ENCODE results near the gene ADORA2A. TPM values are rescaled to one million over a fixed set of nuclear protein-coding genes. Genes with fewer than 3 reads are reported as not detected.

Gene ADORA2A
- total and polyA plus RNA-seq, 2 donors (not counting 1 experiment from before 2014, with no cell fraction given) = 0.78 to 1.5 TPM

DNA sequence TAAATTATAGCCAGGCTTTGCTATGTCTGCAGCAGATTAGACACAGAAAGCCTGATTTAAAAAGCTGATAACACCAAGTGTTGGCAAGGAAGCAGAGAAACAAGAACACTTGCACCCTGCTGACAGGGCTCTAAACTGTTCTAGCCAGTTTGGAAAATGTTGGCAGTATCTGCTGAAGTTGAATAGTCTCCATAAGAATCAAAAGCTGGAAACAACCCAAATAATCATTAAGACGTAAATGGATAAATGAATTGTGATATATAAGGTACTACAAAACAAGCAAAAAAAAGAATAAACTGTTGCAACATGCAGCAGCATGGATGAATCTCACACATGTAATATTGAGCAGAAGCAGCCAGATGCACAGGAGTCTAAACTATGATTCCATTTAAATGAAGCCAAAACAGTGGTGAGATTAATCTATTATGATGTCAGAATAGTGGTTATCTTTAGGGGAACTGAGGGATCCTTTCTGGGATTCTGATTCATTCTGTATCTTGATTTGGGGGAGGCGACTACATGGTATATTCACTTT, 40.4 kb upstream of the ADORA2A start:
- Histone ChIP-seq H3K9me3 (ENCODE audit: control insufficient read depth, insufficient read depth, low read depth, low read length) (no peaks in the 10 kb centered on the region), H3K4me2 (ENCODE audit: extremely low read depth, insufficient read depth, low read length) (no peak overlapping the region), H3K4me1 (ENCODE audit: control insufficient read depth, extremely low read depth, insufficient read depth, low read length) (peaks cover 6% of the 10 kb centered on the region), H3K27ac (ENCODE audit: insufficient read depth, low read length) (no peak overlapping the region), H4K20me1 (ENCODE audit: control insufficient read depth, extremely low read depth, insufficient read depth, low read length) (no peaks in the 10 kb centered on the region), H3K4me3 (replicated peaks in 1 of 4; ENCODE audit: control extremely low read depth in 1 of 4, insufficient read depth in 1 of 4, low read depth in 3 of 4, low read length in 4 of 4) (no peak overlapping the region), H2AFZ (ENCODE audit: low read length) (no peak overlapping the region), H3K9ac (ENCODE audit: insufficient read depth, low read length) (no peak overlapping the region), H3K79me2 (ENCODE audit: control insufficient read depth, insufficient read depth, low read length) (no peaks in the 10 kb centered on the region), H3K27me3 (ENCODE audit: control insufficient read depth, insufficient read depth, low read length) (no peaks in the 10 kb centered on the region), H3K36me3 (ENCODE audit: control insufficient read depth, insufficient read depth, low read length) (no peaks in the 10 kb centered on the region)
- peak in 1 of 2 donors; percentile 63 for DNase-seq (ENCODE audit: low read depth in 2 of 2)
- TF ChIP-seq, protein P1, sequence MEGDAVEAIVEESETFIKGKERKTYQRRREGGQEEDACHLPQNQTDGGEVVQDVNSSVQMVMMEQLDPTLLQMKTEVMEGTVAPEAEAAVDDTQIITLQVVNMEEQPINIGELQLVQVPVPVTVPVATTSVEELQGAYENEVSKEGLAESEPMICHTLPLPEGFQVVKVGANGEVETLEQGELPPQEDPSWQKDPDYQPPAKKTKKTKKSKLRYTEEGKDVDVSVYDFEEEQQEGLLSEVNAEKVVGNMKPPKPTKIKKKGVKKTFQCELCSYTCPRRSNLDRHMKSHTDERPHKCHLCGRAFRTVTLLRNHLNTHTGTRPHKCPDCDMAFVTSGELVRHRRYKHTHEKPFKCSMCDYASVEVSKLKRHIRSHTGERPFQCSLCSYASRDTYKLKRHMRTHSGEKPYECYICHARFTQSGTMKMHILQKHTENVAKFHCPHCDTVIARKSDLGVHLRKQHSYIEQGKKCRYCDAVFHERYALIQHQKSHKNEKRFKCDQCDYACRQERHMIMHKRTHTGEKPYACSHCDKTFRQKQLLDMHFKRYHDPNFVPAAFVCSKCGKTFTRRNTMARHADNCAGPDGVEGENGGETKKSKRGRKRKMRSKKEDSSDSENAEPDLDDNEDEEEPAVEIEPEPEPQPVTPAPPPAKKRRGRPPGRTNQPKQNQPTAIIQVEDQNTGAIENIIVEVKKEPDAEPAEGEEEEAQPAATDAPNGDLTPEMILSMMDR (conservative IDR thresholded peaks at IDR 0.05 in 1 of 2, IDR thresholded peaks at IDR 0.05 in 1 of 2; ENCODE audit: low read depth in 1 of 2, low read length in 2 of 2) = no peak
- TF ChIP-seq EZH2 (IDR thresholded peaks at IDR 0.05; ENCODE audit: low read length, missing control alignments) = no peak

DNA sequence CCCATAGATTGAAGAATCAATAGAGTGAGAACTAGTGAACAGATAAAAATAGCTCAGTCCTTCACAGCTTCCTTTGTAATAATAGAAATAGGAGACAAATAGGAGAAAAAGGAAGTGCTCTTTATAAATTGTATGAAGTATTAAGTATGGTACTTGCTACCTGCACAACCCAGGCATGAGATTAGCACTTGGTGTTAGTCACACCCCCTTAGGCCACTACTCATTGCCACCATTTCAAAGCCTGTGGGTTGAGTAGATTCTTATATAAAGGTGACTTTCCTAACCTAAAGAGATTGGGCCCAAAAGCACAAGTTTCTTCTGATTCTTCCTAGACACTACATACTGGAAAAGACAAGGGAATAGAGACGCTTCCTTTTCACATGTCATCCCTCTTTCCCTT, 37.7 kb upstream of the ADORA2A start:
- Histone ChIP-seq H3K27ac (ENCODE audit: insufficient read depth, low read length) (no peak overlapping the region), H4K20me1 (ENCODE audit: control insufficient read depth, extremely low read depth, insufficient read depth, low read length) (no peaks in the 10 kb centered on the region), H3K4me1 (ENCODE audit: control insufficient read depth, extremely low read depth, insufficient read depth, low read length) (peaks cover 8% of the 10 kb centered on the region), H3K4me2 (ENCODE audit: extremely low read depth, insufficient read depth, low read length) (no peak overlapping the region), H3K36me3 (ENCODE audit: control insufficient read depth, insufficient read depth, low read length) (no peaks in the 10 kb centered on the region), H2AFZ (ENCODE audit: low read length) (no peak overlapping the region), H3K4me3 (replicated peaks in 1 of 4; ENCODE audit: control extremely low read depth in 1 of 4, insufficient read depth in 1 of 4, low read depth in 3 of 4, low read length in 4 of 4) (no peak overlapping the region), H3K27me3 (ENCODE audit: control insufficient read depth, insufficient read depth, low read length) (no peaks in the 10 kb centered on the region), H3K9ac (ENCODE audit: insufficient read depth, low read length) (no peak overlapping the region), H3K9me3 (ENCODE audit: control insufficient read depth, insufficient read depth, low read depth, low read length) (no peaks in the 10 kb centered on the region), H3K79me2 (ENCODE audit: control insufficient read depth, insufficient read depth, low read length) (no peaks in the 10 kb centered on the region)
- TF ChIP-seq, protein P1 (conservative IDR thresholded peaks at IDR 0.05 in 1 of 2, IDR thresholded peaks at IDR 0.05 in 1 of 2; ENCODE audit: low read depth in 1 of 2, low read length in 2 of 2) = no peak
- no peak for TF ChIP-seq EZH2 (IDR thresholded peaks at IDR 0.05; ENCODE audit: low read length, missing control alignments)
- DNase-seq (ENCODE audit: low read depth in 2 of 2) = no peak

DNA sequence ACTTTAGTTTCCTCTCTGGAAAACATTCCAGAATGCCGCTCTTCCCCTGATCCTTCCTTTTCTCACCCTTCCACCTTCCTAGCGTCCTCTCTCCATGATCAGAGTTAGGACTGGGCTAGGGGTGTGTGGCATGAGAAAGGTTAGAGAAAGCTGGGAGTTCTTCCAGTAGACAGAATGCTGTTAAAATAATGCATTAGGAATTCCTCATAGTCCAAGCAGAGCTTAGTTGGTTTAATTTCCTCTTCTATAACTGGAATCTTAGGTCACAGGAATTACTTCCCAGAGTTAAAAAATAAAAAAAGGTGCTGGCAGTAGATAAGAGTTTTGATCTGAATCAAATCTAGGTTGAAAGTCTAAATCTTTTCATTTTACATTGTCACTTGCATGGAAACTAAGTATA, 37.2 kb upstream of the ADORA2A start:
- Histone ChIP-seq H3K4me3 (replicated peaks in 1 of 4; ENCODE audit: control extremely low read depth in 1 of 4, insufficient read depth in 1 of 4, low read depth in 3 of 4, low read length in 4 of 4) (no peak overlapping the region), H3K79me2 (ENCODE audit: control insufficient read depth, insufficient read depth, low read length) (no peaks in the 10 kb centered on the region), H3K27me3 (ENCODE audit: control insufficient read depth, insufficient read depth, low read length) (no peaks in the 10 kb centered on the region), H3K9me3 (ENCODE audit: control insufficient read depth, insufficient read depth, low read depth, low read length) (no peaks in the 10 kb centered on the region), H3K9ac (ENCODE audit: insufficient read depth, low read length) (no peak overlapping the region), H3K4me2 (ENCODE audit: extremely low read depth, insufficient read depth, low read length) (no peak overlapping the region), H3K36me3 (ENCODE audit: control insufficient read depth, insufficient read depth, low read length) (no peaks in the 10 kb centered on the region), H4K20me1 (ENCODE audit: control insufficient read depth, extremely low read depth, insufficient read depth, low read length) (no peaks in the 10 kb centered on the region), H3K4me1 (ENCODE audit: control insufficient read depth, extremely low read depth, insufficient read depth, low read length) (peaks cover 8% of the 10 kb centered on the region), H3K27ac (ENCODE audit: insufficient read depth, low read length) (no peak overlapping the region), H2AFZ (ENCODE audit: low read length) (no peak overlapping the region)
- TF ChIP-seq EZH2 (IDR thresholded peaks at IDR 0.05; ENCODE audit: low read length, missing control alignments) = no peak
- TF ChIP-seq, protein P1 (conservative IDR thresholded peaks at IDR 0.05 in 1 of 2, IDR thresholded peaks at IDR 0.05 in 1 of 2; ENCODE audit: low read depth in 1 of 2, low read length in 2 of 2) = no peak
- no peak for DNase-seq (ENCODE audit: low read depth in 2 of 2)

Data from fibroblast of lung (primary cell).